ENCODE results near the gene GIMAP5.
A peak's percentile ranks its signal among the peaks of the same experiment; 100 is the strongest.

GIMAP5 gene
- total RNA-seq, result 16.2 to 16.3 reads per million in 2 donors

GRCh38 chr7:150737265-150738055 lies at the start of gene GIMAP5:
Gene GIMAP5, plus strand, starts transcription at chr7:150737418. Its CDS starts 3,467 bp downstream, at chr7:150740885.
- DNase-seq, result peak in 3 of 5 experiments; percentile 16 to 75 (median 38)

GRCh38 chr7:150688630-150689029 lies 48.6 kb upstream of the GIMAP5 start:
- no peak for DNase-seq

- no peak for DNase-seq
Measured at GRCh38 chr7:150695654-150696053, 41.6 kb upstream of the GIMAP5 start.

GRCh38 chr7:150703209-150703608 lies 34.0 kb upstream of the GIMAP5 start:
- DNase-seq, result no peak

GRCh38 chr7:150715293-150715692 lies 21.9 kb upstream of the GIMAP5 start:
- DNase-seq, result peak in 1 of 5 experiments; percentile 42

- DNase-seq, result no peak
Measured at GRCh38 chr7:150715738-150716137, 21.5 kb upstream of the GIMAP5 start.

GRCh38 chr7:150716368-150716767 lies 20.9 kb upstream of the GIMAP5 start, which contains the start of gene GIMAP1:
Gene GIMAP1, plus strand, starts transcription at chr7:150716613. Its CDS starts 2,435 bp downstream, at chr7:150719048.
- DNase-seq, result peak in 3 of 5 experiments; percentile 28 to 80 (median 72)

- no peak for DNase-seq
Measured at GRCh38 chr7:150716939-150717338, 20.3 kb upstream of the GIMAP5 start.

GRCh38 chr7:150717814-150718420 lies 19.3 kb upstream of the GIMAP5 start:
- no peak for DNase-seq

GRCh38 chr7:150719436-150719835 lies 17.8 kb upstream of the GIMAP5 start:
- no peak for DNase-seq

GRCh38 chr7:150719960-150720891 lies 17.0 kb upstream of the GIMAP5 start:
- DNase-seq, result no peak

GRCh38 chr7:150721970-150722373 lies 15.2 kb upstream of the GIMAP5 start:
- DNase-seq, result no peak

- DNase-seq, result no peak
Measured at GRCh38 chr7:150722431-150722931, 14.7 kb upstream of the GIMAP5 start.

GRCh38 chr7:150723467-150723866 lies 13.8 kb upstream of the GIMAP5 start:
- DNase-seq, result no peak

- no peak for DNase-seq
Measured at GRCh38 chr7:150727381-150727780, 9.8 kb upstream of the GIMAP5 start.

- no peak for DNase-seq
Measured at GRCh38 chr7:150728011-150728410, 9.2 kb upstream of the GIMAP5 start.

- DNase-seq, result no peak
Measured at GRCh38 chr7:150728609-150729008, 8.6 kb upstream of the GIMAP5 start.

- DNase-seq, result peak in 1 of 5 experiments; percentile 71
Measured at GRCh38 chr7:150731916-150732315, 5.3 kb upstream of the GIMAP5 start.

- DNase-seq, result peak in 1 of 5 experiments; percentile 53
Measured at GRCh38 chr7:150732786-150733481, 4.3 kb upstream of the GIMAP5 start.

- DNase-seq, result peak in 1 of 5 experiments; percentile 51
Measured at GRCh38 chr7:150733482-150734095, 3.6 kb upstream of the GIMAP5 start.

- DNase-seq, result peak in 1 of 5 experiments; percentile 54
Measured at GRCh38 chr7:150734254-150734653, 3.0 kb upstream of the GIMAP5 start.

Data from T-helper 2 cell (primary cell).